HEK293 (cell line): ENCODE results near the gene ACADVL.

Source experiments
- CTCF ChIA-PET: fragments of 350-600 bp; formaldehyde crosslinking; extraction: SDS; loops from one replicate; lab custom pipeline; 2021; ENCODE audit warnings: antibody characterized with exemption; lab: Yijun Ruan, JAX
- POLR2A ChIA-PET: fragments of 300-600 bp; formaldehyde crosslinking; extraction: SDS; loops from one replicate; lab custom pipeline; 2020; ENCODE audit warnings: antibody characterized with exemption, inconsistent platforms; lab: Yijun Ruan, JAX
- H3K27ac ChIP-seq: fragments of 200-500 bp; sonication (Bioruptor generic); 2 replicates; pipeline ENCODE4 v1.5.1; 2014; ENCODE audit warnings: low read depth, low read length, control low read depth, inconsistent platforms; ENCODE audit errors: extremely low read depth
- H3K36me3 ChIP-seq, 2 experiments: fragments of 200-500 bp in 1 of 2; sonication (Bioruptor generic) in 1 of 2; 1 replicate in 1 of 2; 2 replicates in 1 of 2; pipeline ENCODE4 v1.5.1; 2014 to 2017; ENCODE audit warnings: inconsistent platforms in 2 of 2, low read length in 2 of 2; ENCODE audit not compliant: control insufficient read depth in 2 of 2, insufficient read depth in 1 of 2
- H3K4me1 ChIP-seq: fragments of 200-500 bp; sonication (Bioruptor generic); 2 replicates; pipeline ENCODE4 v1.5.1; 2014; ENCODE audit warnings: mild to moderate bottlenecking, low read length, inconsistent platforms; ENCODE audit not compliant: control insufficient read depth, insufficient read depth
- H3K4me3 ChIP-seq: 2 replicates; pipeline ENCODE4 v1.5.1; 2011; ENCODE audit warnings: low read depth, mild to moderate bottlenecking, control low read depth, low read length, moderate library complexity
- H3K9me3 ChIP-seq: fragments of 200-500 bp; sonication (Bioruptor generic); 2 replicates; pipeline ENCODE4 v1.5.1; 2014; ENCODE audit warnings: low read depth, low read length, inconsistent platforms; ENCODE audit not compliant: control insufficient read depth, insufficient read depth
- GLIS2 ChIP-seq: fragments of 450-650 bp; formaldehyde crosslinking; IDR thresholded peaks from 2 replicates; pipeline ENCODE4 v1.5.1; 2016; ENCODE audit warnings: missing biosample characterization, missing genetic modification characterization
- IKZF3 ChIP-seq: fragments of 450-650 bp; IDR thresholded peaks from 2 replicates; pipeline ENCODE4 v1.5.0; 2018; ENCODE audit warnings: missing biosample characterization, mild to moderate bottlenecking, missing genetic modification characterization, moderate library complexity
- KLF1 ChIP-seq: fragments of 450-650 bp; formaldehyde crosslinking; IDR thresholded peaks from 2 replicates; pipeline ENCODE4 v1.5.1; 2016; ENCODE audit warnings: missing biosample characterization, missing genetic modification characterization
- REPIN1 ChIP-seq: fragments of 450-650 bp; formaldehyde crosslinking; IDR thresholded peaks from 2 replicates; pipeline ENCODE4 v1.5.1; 2017; ENCODE audit warnings: missing biosample characterization, missing genetic modification characterization, low read depth
- SCRT2 ChIP-seq: fragments of 450-650 bp; formaldehyde crosslinking; IDR thresholded peaks from 2 replicates; pipeline ENCODE4 v1.5.1; 2016; ENCODE audit warnings: missing biosample characterization, missing genetic modification characterization
- SP2 ChIP-seq: fragments of 450-650 bp; formaldehyde crosslinking; IDR thresholded peaks from 2 replicates; pipeline ENCODE4 v1.5.1; 2016; ENCODE audit warnings: missing biosample characterization, missing genetic modification characterization
- ZBTB17 ChIP-seq: fragments of 450-650 bp; formaldehyde crosslinking; IDR thresholded peaks from 2 replicates; pipeline ENCODE4 v1.5.1; 2016; ENCODE audit warnings: missing biosample characterization, missing genetic modification characterization
- ZBTB48 ChIP-seq: fragments of 450-650 bp; formaldehyde crosslinking; IDR thresholded peaks from 2 replicates; pipeline ENCODE4 v1.5.1; 2016; ENCODE audit warnings: missing biosample characterization, missing genetic modification characterization
- ZFHX2 ChIP-seq: fragments of 450-650 bp; formaldehyde crosslinking; conservative IDR thresholded peaks from 2 replicates; pipeline ENCODE4 v1.5.1; 2016; ENCODE audit warnings: missing biosample characterization, missing genetic modification characterization
- ZFP3 ChIP-seq: fragments of 450-650 bp; formaldehyde crosslinking; IDR thresholded peaks from 2 replicates; pipeline ENCODE4 v1.5.1; 2016; ENCODE audit warnings: low read depth, missing biosample characterization, missing genetic modification characterization
- ZNF350 ChIP-seq: fragments of 450-650 bp; formaldehyde crosslinking; IDR thresholded peaks from 2 replicates; pipeline ENCODE4 v1.5.0; 2017; ENCODE audit warnings: missing biosample characterization, mild to moderate bottlenecking, missing genetic modification characterization
- ZNF549 ChIP-seq: fragments of 450-650 bp; IDR thresholded peaks from 2 replicates; pipeline ENCODE4 v1.5.1; 2018; ENCODE audit warnings: missing biosample characterization, missing genetic modification characterization, mild to moderate bottlenecking, inconsistent platforms, moderate library complexity
- TF ChIP-seq, protein P1 (sequence below): fragments of 450-650 bp; formaldehyde crosslinking; IDR thresholded peaks from 2 replicates; pipeline ENCODE4 v1.5.1; 2016; ENCODE audit warnings: missing biosample characterization, missing genetic modification characterization
- TF ChIP-seq, protein P2 (sequence below): fragments of 450-650 bp; formaldehyde crosslinking; IDR thresholded peaks from 2 replicates; pipeline ENCODE4 v1.5.1; 2016; ENCODE audit warnings: missing biosample characterization, missing genetic modification characterization
- TF ChIP-seq, protein P3 (sequence below): fragments of 450-650 bp; formaldehyde crosslinking; IDR thresholded peaks from 2 replicates; pipeline ENCODE4 v1.5.1; 2017; ENCODE audit warnings: missing biosample characterization, missing genetic modification characterization
- TF ChIP-seq, protein P4 (sequence below): fragments of 450-650 bp; formaldehyde crosslinking; IDR thresholded peaks from 2 replicates; pipeline ENCODE4 v1.5.1; 2016; ENCODE audit warnings: missing biosample characterization, missing genetic modification characterization
- TF ChIP-seq, protein P5 (sequence below): fragments of 450-650 bp; formaldehyde crosslinking; conservative IDR thresholded peaks from 2 replicates; pipeline ENCODE4 v1.5.1; 2016; ENCODE audit warnings: low read depth, missing biosample characterization, missing genetic modification characterization
- TF ChIP-seq, protein P6 (sequence below): fragments of 450-650 bp; formaldehyde crosslinking; IDR thresholded peaks from 2 replicates; pipeline ENCODE4 v1.5.1; 2017; ENCODE audit warnings: missing biosample characterization, mild to moderate bottlenecking, missing genetic modification characterization, moderate library complexity

Gene ACADVL

DNA sequence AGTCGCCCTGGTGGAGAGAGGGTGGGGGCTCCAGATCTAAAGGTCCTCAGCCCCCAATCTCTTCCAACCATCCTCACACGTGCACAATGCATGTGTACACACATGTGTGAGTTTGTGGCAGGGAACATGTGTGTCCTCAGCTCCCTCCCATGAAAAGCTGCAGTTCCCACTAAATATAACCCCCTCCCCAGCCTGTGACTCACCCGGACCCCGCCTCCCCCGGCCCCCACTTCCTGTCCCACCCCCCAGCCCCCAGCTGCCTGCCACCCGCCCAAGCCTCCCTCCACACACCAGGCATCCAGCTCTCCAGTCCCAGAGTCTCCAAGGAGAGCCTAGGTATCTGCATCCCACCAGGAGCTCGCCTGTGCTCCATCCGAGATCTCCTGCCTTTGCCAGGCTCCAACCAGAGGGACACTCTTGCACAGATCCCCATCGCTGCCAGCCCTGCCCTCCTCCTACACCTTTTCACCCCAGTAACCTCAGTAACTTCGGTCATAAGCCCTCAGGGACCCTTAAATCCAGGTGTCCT lies 4.0 kb upstream of the ACADVL start:
- ChIA-PET POLR2A (interaction anchor here (0.8 to 2.7 kb wide), 5 partner anchors 7 to 114 kb away, joined by 3 to 10 read pairs (median 4); partner anchors contain the start of genes GABARAP and PHF23), CTCF (interaction anchor here (1.2 kb wide), 1 partner anchor 170 kb away, joined by 9 read pairs; no protein-coding TSS in a partner anchor)
- H3K36me3 ChIP-seq: no peaks in the 10 kb centered on the region
- no peaks in the 10 kb centered on the region for H3K9me3 ChIP-seq
- TF ChIP-seq, protein P1, sequence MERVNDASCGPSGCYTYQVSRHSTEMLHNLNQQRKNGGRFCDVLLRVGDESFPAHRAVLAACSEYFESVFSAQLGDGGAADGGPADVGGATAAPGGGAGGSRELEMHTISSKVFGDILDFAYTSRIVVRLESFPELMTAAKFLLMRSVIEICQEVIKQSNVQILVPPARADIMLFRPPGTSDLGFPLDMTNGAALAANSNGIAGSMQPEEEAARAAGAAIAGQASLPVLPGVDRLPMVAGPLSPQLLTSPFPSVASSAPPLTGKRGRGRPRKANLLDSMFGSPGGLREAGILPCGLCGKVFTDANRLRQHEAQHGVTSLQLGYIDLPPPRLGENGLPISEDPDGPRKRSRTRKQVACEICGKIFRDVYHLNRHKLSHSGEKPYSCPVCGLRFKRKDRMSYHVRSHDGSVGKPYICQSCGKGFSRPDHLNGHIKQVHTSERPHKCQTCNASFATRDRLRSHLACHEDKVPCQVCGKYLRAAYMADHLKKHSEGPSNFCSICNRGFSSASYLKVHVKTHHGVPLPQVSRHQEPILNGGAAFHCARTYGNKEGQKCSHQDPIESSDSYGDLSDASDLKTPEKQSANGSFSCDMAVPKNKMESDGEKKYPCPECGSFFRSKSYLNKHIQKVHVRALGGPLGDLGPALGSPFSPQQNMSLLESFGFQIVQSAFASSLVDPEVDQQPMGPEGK (tag by site-specific recombination): peak; percentile 27; the same call in 1 of the 2 replicates
- TF ChIP-seq SP2 (peak; percentile 21; the same call in 1 of the 2 replicates), ZNF549 (tag by site-specific recombination) (no peak), IKZF3 (tag by site-specific recombination) (peak; percentile 51), REPIN1 (tag by site-specific recombination) (no peak), ZBTB17 (tag by site-specific recombination) (peak; percentile 40; the same call in 1 of the 2 replicates)
- TF ChIP-seq, protein P2, sequence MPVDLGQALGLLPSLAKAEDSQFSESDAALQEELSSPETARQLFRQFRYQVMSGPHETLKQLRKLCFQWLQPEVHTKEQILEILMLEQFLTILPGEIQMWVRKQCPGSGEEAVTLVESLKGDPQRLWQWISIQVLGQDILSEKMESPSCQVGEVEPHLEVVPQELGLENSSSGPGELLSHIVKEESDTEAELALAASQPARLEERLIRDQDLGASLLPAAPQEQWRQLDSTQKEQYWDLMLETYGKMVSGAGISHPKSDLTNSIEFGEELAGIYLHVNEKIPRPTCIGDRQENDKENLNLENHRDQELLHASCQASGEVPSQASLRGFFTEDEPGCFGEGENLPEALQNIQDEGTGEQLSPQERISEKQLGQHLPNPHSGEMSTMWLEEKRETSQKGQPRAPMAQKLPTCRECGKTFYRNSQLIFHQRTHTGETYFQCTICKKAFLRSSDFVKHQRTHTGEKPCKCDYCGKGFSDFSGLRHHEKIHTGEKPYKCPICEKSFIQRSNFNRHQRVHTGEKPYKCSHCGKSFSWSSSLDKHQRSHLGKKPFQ: peak; percentile 23; the same call in 1 of the 2 replicates
- TF ChIP-seq, protein P3, sequence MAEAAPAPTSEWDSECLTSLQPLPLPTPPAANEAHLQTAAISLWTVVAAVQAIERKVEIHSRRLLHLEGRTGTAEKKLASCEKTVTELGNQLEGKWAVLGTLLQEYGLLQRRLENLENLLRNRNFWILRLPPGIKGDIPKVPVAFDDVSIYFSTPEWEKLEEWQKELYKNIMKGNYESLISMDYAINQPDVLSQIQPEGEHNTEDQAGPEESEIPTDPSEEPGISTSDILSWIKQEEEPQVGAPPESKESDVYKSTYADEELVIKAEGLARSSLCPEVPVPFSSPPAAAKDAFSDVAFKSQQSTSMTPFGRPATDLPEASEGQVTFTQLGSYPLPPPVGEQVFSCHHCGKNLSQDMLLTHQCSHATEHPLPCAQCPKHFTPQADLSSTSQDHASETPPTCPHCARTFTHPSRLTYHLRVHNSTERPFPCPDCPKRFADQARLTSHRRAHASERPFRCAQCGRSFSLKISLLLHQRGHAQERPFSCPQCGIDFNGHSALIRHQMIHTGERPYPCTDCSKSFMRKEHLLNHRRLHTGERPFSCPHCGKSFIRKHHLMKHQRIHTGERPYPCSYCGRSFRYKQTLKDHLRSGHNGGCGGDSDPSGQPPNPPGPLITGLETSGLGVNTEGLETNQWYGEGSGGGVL (tag by site-specific recombination): peak; percentile 53; the same call in 1 of the 2 replicates
- H3K4me3 ChIP-seq: no peak overlapping the region
- peaks cover 11% of the 10 kb centered on the region for H3K4me1 ChIP-seq
- H3K27ac ChIP-seq: no peak overlapping the region

DNA sequence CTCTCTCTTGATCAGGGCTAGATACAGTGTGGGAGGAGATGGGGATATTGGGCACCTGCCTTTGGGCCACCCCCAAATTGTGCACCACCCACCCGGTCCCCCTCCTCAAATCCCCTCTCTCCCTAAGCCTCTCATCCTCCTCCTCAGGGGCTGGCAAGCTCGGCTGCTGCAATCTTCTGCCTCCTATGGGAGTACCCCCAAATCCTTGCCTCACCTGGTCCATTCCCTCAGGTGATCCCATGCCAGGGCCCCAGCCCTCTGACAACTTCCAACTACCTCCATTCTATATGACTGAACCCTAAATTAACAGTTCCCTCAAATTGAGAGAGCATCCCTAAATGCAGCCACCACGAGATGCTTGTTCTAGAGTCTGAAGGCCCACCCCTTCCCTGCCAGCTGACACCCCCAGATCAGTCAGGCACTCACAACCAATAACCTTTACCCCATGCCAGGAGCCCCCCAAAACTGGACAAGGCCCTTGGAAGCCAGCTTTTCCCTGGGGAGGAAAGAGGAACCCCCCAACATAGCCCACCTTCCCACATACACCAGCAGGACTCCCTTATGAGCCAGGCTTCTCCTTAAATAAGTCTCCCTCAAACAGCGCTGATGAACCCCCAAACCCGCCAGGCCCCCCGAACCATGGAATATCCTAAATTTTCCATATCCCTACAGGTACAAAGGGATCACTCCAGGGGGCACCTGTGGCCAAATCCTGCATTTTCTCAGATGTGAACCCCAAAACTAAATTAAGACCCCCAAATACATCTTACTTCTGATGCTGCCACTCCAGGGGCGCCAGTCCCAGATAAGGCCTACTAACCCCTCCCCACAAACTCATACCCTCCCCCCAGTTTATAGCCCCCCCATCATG lies 3.3 kb upstream of the ACADVL start:
- ChIA-PET CTCF (interaction anchor here (1.2 kb wide), 1 partner anchor 171 kb away, joined by 9 read pairs; no protein-coding TSS in a partner anchor), POLR2A (interaction anchor here (0.8 to 1.1 kb wide), 3 partner anchors 23 to 113 kb away, joined by 3 to 4 read pairs (median 3); partner anchors contain the start of gene PHF23)
- H3K36me3 ChIP-seq: peaks cover 0 to 6% of the 10 kb centered on the region in 2 experiments; a peak in 1 of 3 replicates
- H3K4me3 ChIP-seq: no peak overlapping the region
- no peaks in the 10 kb centered on the region for H3K9me3 ChIP-seq
- H3K27ac ChIP-seq: no peak overlapping the region
- peaks cover 11% of the 10 kb centered on the region for H3K4me1 ChIP-seq
- TF ChIP-seq, protein P4, sequence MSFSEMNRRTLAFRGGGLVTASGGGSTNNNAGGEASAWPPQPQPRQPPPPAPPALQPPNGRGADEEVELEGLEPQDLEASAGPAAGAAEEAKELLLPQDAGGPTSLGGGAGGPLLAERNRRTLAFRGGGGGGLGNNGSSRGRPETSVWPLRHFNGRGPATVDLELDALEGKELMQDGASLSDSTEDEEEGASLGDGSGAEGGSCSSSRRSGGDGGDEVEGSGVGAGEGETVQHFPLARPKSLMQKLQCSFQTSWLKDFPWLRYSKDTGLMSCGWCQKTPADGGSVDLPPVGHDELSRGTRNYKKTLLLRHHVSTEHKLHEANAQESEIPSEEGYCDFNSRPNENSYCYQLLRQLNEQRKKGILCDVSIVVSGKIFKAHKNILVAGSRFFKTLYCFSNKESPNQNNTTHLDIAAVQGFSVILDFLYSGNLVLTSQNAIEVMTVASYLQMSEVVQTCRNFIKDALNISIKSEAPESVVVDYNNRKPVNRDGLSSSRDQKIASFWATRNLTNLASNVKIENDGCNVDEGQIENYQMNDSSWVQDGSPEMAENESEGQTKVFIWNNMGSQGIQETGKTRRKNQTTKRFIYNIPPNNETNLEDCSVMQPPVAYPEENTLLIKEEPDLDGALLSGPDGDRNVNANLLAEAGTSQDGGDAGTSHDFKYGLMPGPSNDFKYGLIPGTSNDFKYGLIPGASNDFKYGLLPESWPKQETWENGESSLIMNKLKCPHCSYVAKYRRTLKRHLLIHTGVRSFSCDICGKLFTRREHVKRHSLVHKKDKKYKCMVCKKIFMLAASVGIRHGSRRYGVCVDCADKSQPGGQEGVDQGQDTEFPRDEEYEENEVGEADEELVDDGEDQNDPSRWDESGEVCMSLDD (tag by site-specific recombination): peak; percentile 98
- TF ChIP-seq ZBTB48 (tag by site-specific recombination) (peak; percentile 67; the same call in 1 of the 2 replicates), GLIS2 (tag by site-specific recombination) (peak; percentile 53), ZFP3 (tag by site-specific recombination) (no peak), KLF1 (tag by site-specific recombination) (no peak), ZFHX2 (tag by site-specific recombination) (peak; percentile 29; the same call in 1 of the 2 replicates), ZNF350 (tag by site-specific recombination) (no peak), SCRT2 (tag by site-specific recombination) (peak; percentile 81)
- TF ChIP-seq, protein P5, sequence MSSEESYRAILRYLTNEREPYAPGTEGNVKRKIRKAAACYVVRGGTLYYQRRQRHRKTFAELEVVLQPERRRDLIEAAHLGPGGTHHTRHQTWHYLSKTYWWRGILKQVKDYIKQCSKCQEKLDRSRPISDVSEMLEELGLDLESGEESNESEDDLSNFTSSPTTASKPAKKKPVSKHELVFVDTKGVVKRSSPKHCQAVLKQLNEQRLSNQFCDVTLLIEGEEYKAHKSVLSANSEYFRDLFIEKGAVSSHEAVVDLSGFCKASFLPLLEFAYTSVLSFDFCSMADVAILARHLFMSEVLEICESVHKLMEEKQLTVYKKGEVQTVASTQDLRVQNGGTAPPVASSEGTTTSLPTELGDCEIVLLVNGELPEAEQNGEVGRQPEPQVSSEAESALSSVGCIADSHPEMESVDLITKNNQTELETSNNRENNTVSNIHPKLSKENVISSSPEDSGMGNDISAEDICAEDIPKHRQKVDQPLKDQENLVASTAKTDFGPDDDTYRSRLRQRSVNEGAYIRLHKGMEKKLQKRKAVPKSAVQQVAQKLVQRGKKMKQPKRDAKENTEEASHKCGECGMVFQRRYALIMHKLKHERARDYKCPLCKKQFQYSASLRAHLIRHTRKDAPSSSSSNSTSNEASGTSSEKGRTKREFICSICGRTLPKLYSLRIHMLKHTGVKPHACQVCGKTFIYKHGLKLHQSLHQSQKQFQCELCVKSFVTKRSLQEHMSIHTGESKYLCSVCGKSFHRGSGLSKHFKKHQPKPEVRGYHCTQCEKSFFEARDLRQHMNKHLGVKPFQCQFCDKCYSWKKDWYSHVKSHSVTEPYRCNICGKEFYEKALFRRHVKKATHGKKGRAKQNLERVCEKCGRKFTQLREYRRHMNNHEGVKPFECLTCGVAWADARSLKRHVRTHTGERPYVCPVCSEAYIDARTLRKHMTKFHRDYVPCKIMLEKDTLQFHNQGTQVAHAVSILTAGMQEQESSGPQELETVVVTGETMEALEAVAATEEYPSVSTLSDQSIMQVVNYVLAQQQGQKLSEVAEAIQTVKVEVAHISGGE (tag by site-specific recombination): no peak
- TF ChIP-seq, protein P6, sequence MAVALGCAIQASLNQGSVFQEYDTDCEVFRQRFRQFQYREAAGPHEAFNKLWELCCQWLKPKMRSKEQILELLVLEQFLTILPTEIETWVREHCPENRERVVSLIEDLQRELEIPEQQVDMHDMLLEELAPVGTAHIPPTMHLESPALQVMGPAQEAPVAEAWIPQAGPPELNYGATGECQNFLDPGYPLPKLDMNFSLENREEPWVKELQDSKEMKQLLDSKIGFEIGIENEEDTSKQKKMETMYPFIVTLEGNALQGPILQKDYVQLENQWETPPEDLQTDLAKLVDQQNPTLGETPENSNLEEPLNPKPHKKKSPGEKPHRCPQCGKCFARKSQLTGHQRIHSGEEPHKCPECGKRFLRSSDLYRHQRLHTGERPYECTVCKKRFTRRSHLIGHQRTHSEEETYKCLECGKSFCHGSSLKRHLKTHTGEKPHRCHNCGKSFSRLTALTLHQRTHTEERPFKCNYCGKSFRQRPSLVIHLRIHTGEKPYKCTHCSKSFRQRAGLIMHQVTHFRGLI: no peak
